ENCODE results near the gene STK33. TPM values are rescaled to one million over a fixed set of nuclear protein-coding genes. Genes with fewer than 3 reads are reported as not detected.

STK33 gene
- total and polyA plus RNA-seq, 2 donors (not counting 3 experiments of a cell fraction or from before 2014, with no cell fraction given) = 0.63 to 3.4 TPM

- DNase-seq (ENCODE audit: low read depth, low spot score) (no peak), FAIRE-seq (no peak)
- Histone ChIP-seq H3K79me2 (ENCODE audit: control insufficient read depth, insufficient read depth, low read length) (no peaks in the 10 kb centered on the region), H3K9me1 (replicated peaks; ENCODE audit: control insufficient read depth, extremely low read depth, insufficient read depth, low read length) (no peaks in the 10 kb centered on the region), H3K9me3 (replicated peaks; ENCODE audit: control insufficient read depth, insufficient read depth, low read length) (no peaks in the 10 kb centered on the region), H3K27me3 (ENCODE audit: control insufficient read depth in 2 of 2, insufficient read depth in 2 of 2, low read length in 2 of 2) (no peaks in the 10 kb centered on the region), H2AFZ (ENCODE audit: low read depth, low read length) (no peak overlapping the region), H3K36me3 (ENCODE audit: control insufficient read depth in 2 of 2, extremely low read depth in 1 of 2, insufficient read depth in 2 of 2, low read length in 2 of 2) (no peaks in the 10 kb centered on the region), H4K20me1 (replicated peaks; ENCODE audit: control insufficient read depth, extremely low read depth, insufficient read depth, low read length) (no peaks in the 10 kb centered on the region), H3K4me3 (replicated peaks in 1 of 3; ENCODE audit: insufficient read depth in 1 of 3, low read depth in 1 of 3, low read length in 3 of 3) (no peak overlapping the region), H3K27ac (ENCODE audit: insufficient read depth, low read depth, low read length) (no peak overlapping the region), H3K4me2 (ENCODE audit: insufficient read depth, low read length) (no peak overlapping the region), H3K9ac (replicated peaks; ENCODE audit: extremely low read depth, insufficient read depth, low read length) (no peak overlapping the region), H3K4me1 (ENCODE audit: control insufficient read depth, extremely low read depth, insufficient read depth, low read length) (no peaks in the 10 kb centered on the region)
- POLR2A ChIA-PET = no interaction called here
- no peak for TF ChIP-seq EZH2 (IDR thresholded peaks at IDR 0.05; ENCODE audit: borderline replicate concordance, low read depth, low read length, severe bottlenecking)
- TF ChIP-seq POLR2AphosphoS5 (IDR thresholded peaks at IDR 0.05; ENCODE audit: insufficient read depth, low read depth, low read length) = no peak
- no peak for TF ChIP-seq FOS (IDR thresholded peaks at IDR 0.05; ENCODE audit: borderline replicate concordance, insufficient read depth, low read length)
- no peak for TF ChIP-seq GATA2 (IDR thresholded peaks at IDR 0.05; ENCODE audit: insufficient read depth, insufficient read length, low read depth, low read length)
- TF ChIP-seq CTCF (IDR thresholded peaks at IDR 0.05; ENCODE audit: extremely low read depth in 1 of 2, insufficient read depth in 1 of 2, low read depth in 1 of 2, low read length in 2 of 2) = no peak
- TF ChIP-seq MYC (IDR thresholded peaks at IDR 0.05; ENCODE audit: low read depth, low read length) = no peak
- no peak for TF ChIP-seq POLR2A (IDR thresholded peaks at IDR 0.05; ENCODE audit: low read depth, low read length)
- no peak for TF ChIP-seq JUN (IDR thresholded peaks at IDR 0.05; ENCODE audit: borderline replicate concordance, insufficient read depth, insufficient read length, low read depth)
- TF ChIP-seq, protein P1, sequence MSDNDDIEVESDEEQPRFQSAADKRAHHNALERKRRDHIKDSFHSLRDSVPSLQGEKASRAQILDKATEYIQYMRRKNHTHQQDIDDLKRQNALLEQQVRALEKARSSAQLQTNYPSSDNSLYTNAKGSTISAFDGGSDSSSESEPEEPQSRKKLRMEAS (IDR thresholded peaks at IDR 0.05; ENCODE audit: insufficient read depth, insufficient read length) = no peak
- dilution Hi-C loops (cut with MboI; ENCODE audit: extremely low pct_ligation_motif_present, low sequenced_read_pairs) (no loop called here), intact Hi-C loops (cut with micrococcal nuclease) (no loop called here)
- no TSS peak for BruUV-seq (replicated peaks)
- CTCF ChIA-PET = no interaction called here
Measured at GRCh38 chr11:8503910-8504364, 90.1 kb downstream of the STK33 start.
